Stomach (tissue), 9 donors: ENCODE data around the gene SLC6A5. TPM values are rescaled to one million over a fixed set of nuclear protein-coding genes. Genes with fewer than 3 reads are reported as not detected.
A peak's percentile ranks its signal among the peaks of the same experiment; 100 is the strongest.

Experiments used
- DNase-seq, 2 donors: peaks; one replicate each; pipeline versions ENCODE4 v3.0.0 to v3.0.0-alpha.2; 2013 to 2019
- H3K27ac ChIP-seq, 5 donors: fragments of 200-600 bp in 4 of 5; sonication (generic) in 4 of 5; one replicate each; pipeline ENCODE4 v1.5.1; 2013 to 2019; ENCODE audit warnings: mild to moderate bottlenecking in 1 of 5, moderate library complexity in 1 of 5
- H3K27me3 ChIP-seq, 3 donors: fragments of 200-600 bp; sonication (generic); one replicate each; pipeline ENCODE4 v1.5.1; 2017 to 2019; ENCODE audit warnings: mixed run types in 1 of 3
- H3K36me3 ChIP-seq, 4 donors: fragments of 200-600 bp; sonication (generic); 1 replicate in 3 of 4; 2 replicates in 1 of 4; pipeline ENCODE4 v1.5.1; 2016 to 2019
- H3K4me1 ChIP-seq, 4 donors: fragments of 200-600 bp; sonication (generic); one replicate each; pipeline ENCODE4 v1.5.1; 2016 to 2019
- H3K4me3 ChIP-seq, 4 donors: fragments of 200-600 bp; sonication (generic) in 3 of 4; one replicate each; pipeline ENCODE4 v1.5.1; 2016 to 2019; ENCODE audit warnings: mild to moderate bottlenecking in 1 of 4
- H3K9me3 ChIP-seq, 4 donors: fragments of 200-600 bp; sonication (generic); one replicate each; pipeline ENCODE4 v1.5.1; 2016 to 2019
- CTCF ChIP-seq, 7 experiments: fragments of 450-650 bp in 4 of 7; fragments of 200-600 bp in 3 of 7; sonication (generic) in 3 of 7; IDR thresholded peaks; one replicate each; pipeline ENCODE4 v1.5.1; 2016 to 2019; ENCODE audit warnings: antibody characterized with exemption in 7 of 7, control low read depth in 2 of 7, mild to moderate bottlenecking in 1 of 7
- EP300 ChIP-seq: sonication (generic); formaldehyde crosslinking; IDR thresholded peaks from one replicate; pipeline ENCODE4 v1.6.1; 2017; ENCODE audit warnings: antibody characterized with exemption
- POLR2A ChIP-seq, 4 donors: fragments of 450-650 bp; IDR thresholded peaks; one replicate each; pipeline ENCODE4 v1.6.1; 2016; ENCODE audit warnings: antibody characterized with exemption in 4 of 4, control low read depth in 2 of 4, mild to moderate bottlenecking in 1 of 4, moderate library complexity in 1 of 4
- POLR2AphosphoS5 ChIP-seq, 3 donors: sonication (generic); formaldehyde crosslinking; IDR thresholded peaks; one replicate each; pipeline ENCODE4 v1.6.1; 2016; ENCODE audit warnings: antibody characterized with exemption in 3 of 3
- WGBS, 5 donors: extraction: QIAGEN DNeasy Blood & Tissue Kit in 3 of 5; methylation state at CpG; one replicate each; pipeline versions ENCODE4 v1.1.5 to v1.1.7; 2013 to 2018; 5-methylcytosine and 5-hydroxymethylcytosine counted together
- intact Hi-C: fragments of 100-400 bp; cut with DNase I; formaldehyde crosslinking; loops from one replicate; pipeline ENCODE4 v1.15.1; 2023; ENCODE audit warnings: low total_unique reads
- polyA plus RNA-seq, 3 donors: library from polyadenylated mRNA; stranded (reverse); fragments of 200-250 nt; gene quantifications; one replicate each; pipeline ENCODE4 v1.2.3, GENCODE V29; 2013
- total RNA-seq, 5 donors: library from RNA; depleted of rRNA; stranded (reverse); fragments of >200 nt; gene quantifications; one replicate each; pipeline versions ENCODE4 v1.1.0 to v1.2.3, GENCODE V29; 2014 to 2016
- donor health status: healthy with polysubstance abuse.
- donor health status: Bipolar disorder and iron deficiency.
- donor health status: healthy.

The SLC6A5 gene
- total and polyA plus RNA-seq, 8 donors = not detected

DNA sequence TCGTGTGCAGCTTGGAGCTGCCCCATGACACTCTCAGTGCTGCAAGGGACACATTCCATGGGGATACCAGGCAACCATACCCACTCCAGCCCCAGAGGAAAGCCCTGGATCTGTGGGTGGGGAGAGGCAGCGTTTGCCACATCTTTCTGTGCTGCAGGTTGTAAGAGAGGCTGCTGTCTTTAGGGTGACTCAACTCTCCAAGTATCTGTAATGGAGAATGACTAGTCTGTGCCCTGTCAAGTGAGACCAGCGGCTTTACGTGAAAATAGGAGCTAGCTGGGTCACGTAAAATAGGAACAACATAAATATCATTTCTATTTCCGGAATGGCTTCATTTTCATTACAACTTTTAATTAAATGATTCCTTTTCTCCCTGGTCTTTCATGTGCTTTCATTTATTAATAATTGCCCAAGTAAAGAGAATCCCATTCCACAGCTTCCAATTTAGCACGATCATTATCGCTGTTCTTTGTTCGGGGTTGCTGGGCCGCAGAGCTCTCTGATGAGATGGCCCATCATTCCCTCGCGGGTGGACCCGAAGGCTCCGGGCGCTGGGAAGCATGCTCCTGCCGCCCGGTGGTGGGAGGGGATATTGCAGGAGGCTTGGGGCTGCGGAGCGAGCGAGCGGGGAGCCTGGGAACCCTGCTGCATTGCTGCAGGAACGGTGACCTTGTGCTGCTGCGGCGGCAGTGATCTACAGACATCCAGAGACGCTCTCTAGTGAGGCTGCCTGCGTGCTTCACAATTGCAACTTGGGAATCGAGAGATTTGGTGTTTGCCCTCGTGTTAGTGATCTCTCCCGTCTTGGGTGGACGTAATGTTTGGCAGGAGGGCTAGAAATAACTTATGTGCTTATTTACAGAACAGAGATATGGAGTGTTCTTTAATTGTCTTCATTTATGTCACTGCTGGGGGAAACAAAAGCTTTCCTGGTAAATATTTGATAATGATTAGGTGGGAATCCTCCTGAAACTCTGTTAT lies 10.6 kb downstream of the SLC6A5 start:
- H3K27ac ChIP-seq = no peak overlapping the region
- no peaks in the 10 kb centered on the region for H3K9me3 ChIP-seq
- intact Hi-C loops = loop anchor here (10.0 kb wide), 2 partner anchors 225 to 485 kb away; partner anchors contain the start of gene PRMT3
- WGBS, 5 donors = 9 to 14% (median 11%) methylated on average over 24 to 30 of the region's 30 CpGs
- peaks cover 0 to 83% (median 54%) of the 10 kb centered on the region in 3 donors for H3K27me3 ChIP-seq
- TF ChIP-seq CTCF (IDR thresholded peaks at IDR 0.05) = peak in 5 of 7 experiments; percentile 80 to 95 (median 89)
- TF ChIP-seq POLR2AphosphoS5 (IDR thresholded peaks at IDR 0.05) = no peak
- no peak for TF ChIP-seq POLR2A (IDR thresholded peaks at IDR 0.05)
- TF ChIP-seq EP300 = no peak
- DNase-seq = peak; percentile 81 to 88
- H3K36me3 ChIP-seq = no peaks in the 10 kb centered on the region
- H3K4me1 ChIP-seq = peaks cover 0 to 14% (median 10%) of the 10 kb centered on the region in 4 donors
- H3K4me3 ChIP-seq = peak overlapping the region in 1 of 4 donors; percentile 15

- Histone ChIP-seq H3K27ac (no peak overlapping the region), H3K27me3 (peaks cover 0 to 80% (median 46%) of the 10 kb centered on the region in 3 donors), H3K9me3 (no peaks in the 10 kb centered on the region), H3K4me3 (no peak overlapping the region), H3K4me1 (peaks cover 0 to 8% (median 7%) of the 10 kb centered on the region in 4 donors), H3K36me3 (no peaks in the 10 kb centered on the region)
- no peak for DNase-seq
- WGBS, 5 donors = 36 to 58% (median 50%) methylated on average over 3 of the region's 3 CpGs
- TF ChIP-seq EP300 = no peak
- TF ChIP-seq POLR2AphosphoS5 (IDR thresholded peaks at IDR 0.05) = no peak
- no peak for TF ChIP-seq POLR2A (IDR thresholded peaks at IDR 0.05)
- no peak for TF ChIP-seq CTCF (IDR thresholded peaks at IDR 0.05)
- intact Hi-C loops = loop anchor here (10.0 kb wide), 1 partner anchor 486 kb away; no protein-coding TSS in a partner anchor
These were observed 11.4 kb downstream of the SLC6A5 start for GRCh38 chr11:20610825-20611224.

- TF ChIP-seq EP300 (no peak), CTCF (IDR thresholded peaks at IDR 0.05) (no peak), POLR2AphosphoS5 (IDR thresholded peaks at IDR 0.05) (no peak), POLR2A (IDR thresholded peaks at IDR 0.05) (no peak)
- peaks cover 0 to 73% (median 40%) of the 10 kb centered on the region in 3 donors for H3K27me3 ChIP-seq
- WGBS, 5 donors = 19 to 40% (median 23%) methylated on average over 2 of the region's 2 CpGs
These were observed 12.0 kb downstream of the SLC6A5 start for GRCh38 chr11:20611445-20611844.

DNA sequence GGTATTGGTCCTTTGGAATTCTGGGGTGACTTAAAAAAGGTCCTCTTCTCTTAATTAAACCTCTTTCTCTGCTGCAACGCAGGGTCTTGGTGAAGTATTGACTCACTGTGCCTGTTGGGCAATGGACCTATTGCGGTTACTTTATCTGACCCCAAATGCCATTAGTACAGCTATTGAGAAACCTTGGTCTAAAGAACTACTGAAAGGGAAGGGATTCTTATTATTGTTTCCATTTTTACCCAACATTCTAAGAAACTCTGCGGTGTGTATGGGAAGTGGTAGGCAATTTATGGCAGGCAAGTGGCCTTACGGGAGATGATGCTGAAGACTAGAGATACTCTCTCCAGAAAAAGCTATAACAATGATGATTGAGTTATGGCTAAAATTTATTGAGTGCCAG lies 12.5 kb downstream of the SLC6A5 start:
- no peak for TF ChIP-seq CTCF (IDR thresholded peaks at IDR 0.05)
- TF ChIP-seq EP300 = no peak
- no peak for TF ChIP-seq POLR2A (IDR thresholded peaks at IDR 0.05)
- TF ChIP-seq POLR2AphosphoS5 (IDR thresholded peaks at IDR 0.05) = no peak
- intact Hi-C loops = loop anchor here (10.0 kb wide), 1 partner anchor 487 kb away; no protein-coding TSS in a partner anchor
- no peak for DNase-seq
- Histone ChIP-seq H3K27me3 (peaks cover 0 to 69% (median 35%) of the 10 kb centered on the region in 3 donors), H3K4me3 (no peak overlapping the region), H3K27ac (no peak overlapping the region), H3K36me3 (no peaks in the 10 kb centered on the region), H3K9me3 (no peaks in the 10 kb centered on the region), H3K4me1 (peaks cover 0 to 16% (median 8%) of the 10 kb centered on the region in 4 donors)
- 62 to 84% (median 75%) methylated on average over 4 of the region's 4 CpGs for WGBS, 5 donors

More at GRCh38 chr11:20611445-20611844, 12.0 kb downstream of the SLC6A5 start:
- Histone ChIP-seq H3K36me3 (no peaks in the 10 kb centered on the region), H3K9me3 (no peaks in the 10 kb centered on the region), H3K4me3 (no peak overlapping the region), H3K4me1 (peaks cover 0 to 12% (median 7%) of the 10 kb centered on the region in 4 donors), H3K27ac (no peak overlapping the region)
- intact Hi-C loops = loop anchor here (10.0 kb wide), 1 partner anchor 487 kb away; no protein-coding TSS in a partner anchor
- no peak for DNase-seq
